Measurements from ENCODE around the gene CACNG7.

The CACNG7 gene

DNA sequence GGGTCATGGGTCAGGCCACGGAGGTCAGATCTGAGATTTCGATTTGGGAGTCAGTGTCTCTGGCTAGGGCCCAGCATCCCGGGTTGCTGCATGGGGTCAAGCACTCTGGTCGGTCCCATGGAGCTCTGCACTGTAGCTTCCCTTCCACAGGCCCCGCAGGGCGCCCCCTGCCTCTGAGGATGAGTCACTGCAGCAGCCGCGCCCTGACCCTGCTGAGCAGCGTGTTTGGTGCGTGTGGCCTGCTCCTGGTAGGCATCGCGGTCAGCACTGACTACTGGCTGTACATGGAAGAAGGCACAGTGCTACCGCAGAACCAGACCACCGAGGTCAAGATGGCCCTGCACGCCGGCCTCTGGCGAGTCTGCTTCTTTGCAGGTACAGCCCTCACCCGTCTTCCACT lies 3.6 kb downstream of the CACNG7 start:
- TF ChIP-seq, protein P1, sequence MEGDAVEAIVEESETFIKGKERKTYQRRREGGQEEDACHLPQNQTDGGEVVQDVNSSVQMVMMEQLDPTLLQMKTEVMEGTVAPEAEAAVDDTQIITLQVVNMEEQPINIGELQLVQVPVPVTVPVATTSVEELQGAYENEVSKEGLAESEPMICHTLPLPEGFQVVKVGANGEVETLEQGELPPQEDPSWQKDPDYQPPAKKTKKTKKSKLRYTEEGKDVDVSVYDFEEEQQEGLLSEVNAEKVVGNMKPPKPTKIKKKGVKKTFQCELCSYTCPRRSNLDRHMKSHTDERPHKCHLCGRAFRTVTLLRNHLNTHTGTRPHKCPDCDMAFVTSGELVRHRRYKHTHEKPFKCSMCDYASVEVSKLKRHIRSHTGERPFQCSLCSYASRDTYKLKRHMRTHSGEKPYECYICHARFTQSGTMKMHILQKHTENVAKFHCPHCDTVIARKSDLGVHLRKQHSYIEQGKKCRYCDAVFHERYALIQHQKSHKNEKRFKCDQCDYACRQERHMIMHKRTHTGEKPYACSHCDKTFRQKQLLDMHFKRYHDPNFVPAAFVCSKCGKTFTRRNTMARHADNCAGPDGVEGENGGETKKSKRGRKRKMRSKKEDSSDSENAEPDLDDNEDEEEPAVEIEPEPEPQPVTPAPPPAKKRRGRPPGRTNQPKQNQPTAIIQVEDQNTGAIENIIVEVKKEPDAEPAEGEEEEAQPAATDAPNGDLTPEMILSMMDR (IDR thresholded peaks at IDR 0.05; ENCODE audit: borderline replicate concordance, insufficient read depth, low read depth, low read length): 0 out of 2 replicates have a peak, but pooled peaks have one; percentile 14
- no peak overlapping the region for H3K4me3 ChIP-seq (ENCODE audit: low read depth, low read length)

DNA sequence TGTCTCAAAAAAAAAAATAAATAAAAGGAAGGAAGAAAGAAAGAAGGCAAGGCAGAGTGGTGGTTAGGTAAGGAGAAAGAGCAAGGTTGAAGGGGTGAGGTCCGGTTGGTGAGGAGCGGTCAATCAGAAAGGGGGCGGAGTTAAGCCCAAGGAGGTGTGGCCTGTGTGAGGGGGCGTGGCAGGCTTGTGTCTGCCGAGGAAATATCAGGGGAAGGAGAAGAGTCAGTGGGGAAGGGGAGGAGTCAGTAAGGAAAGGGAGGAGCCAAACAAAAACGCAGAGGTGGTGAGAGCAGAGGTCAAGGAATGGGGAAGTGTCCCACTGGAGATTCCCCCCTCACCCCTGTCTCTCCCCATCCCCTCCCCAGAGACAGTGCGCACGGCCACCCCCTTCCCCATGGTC lies 5.9 kb downstream of the CACNG7 start:
- TF ChIP-seq, protein P1 (IDR thresholded peaks at IDR 0.05; ENCODE audit: borderline replicate concordance, insufficient read depth, low read depth, low read length): no peak
- H3K4me3 ChIP-seq (ENCODE audit: low read depth, low read length): no peak overlapping the region

DNA sequence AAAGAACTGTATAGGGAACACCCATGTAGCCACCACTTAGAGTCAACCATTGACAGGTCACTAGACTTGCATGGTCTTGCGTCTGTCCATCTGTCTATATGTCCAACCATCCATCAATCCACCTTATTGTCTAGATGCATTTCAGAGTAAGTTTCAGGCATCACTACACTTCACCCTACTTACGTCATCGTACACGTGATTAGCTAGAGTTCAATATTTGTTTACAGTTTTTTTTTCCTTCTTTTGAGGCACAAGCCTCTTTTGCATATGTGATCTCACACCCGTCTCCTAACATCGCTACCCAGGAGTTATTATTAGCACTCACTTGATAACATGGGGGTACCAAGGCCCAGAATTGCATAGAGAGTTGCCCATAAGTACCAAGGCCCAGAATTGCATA lies 6.9 kb downstream of the CACNG7 start:
- TF ChIP-seq, protein P1 (IDR thresholded peaks at IDR 0.05; ENCODE audit: borderline replicate concordance, insufficient read depth, low read depth, low read length): no peak
- H3K4me3 ChIP-seq (ENCODE audit: low read depth, low read length): no peak overlapping the region

DNA sequence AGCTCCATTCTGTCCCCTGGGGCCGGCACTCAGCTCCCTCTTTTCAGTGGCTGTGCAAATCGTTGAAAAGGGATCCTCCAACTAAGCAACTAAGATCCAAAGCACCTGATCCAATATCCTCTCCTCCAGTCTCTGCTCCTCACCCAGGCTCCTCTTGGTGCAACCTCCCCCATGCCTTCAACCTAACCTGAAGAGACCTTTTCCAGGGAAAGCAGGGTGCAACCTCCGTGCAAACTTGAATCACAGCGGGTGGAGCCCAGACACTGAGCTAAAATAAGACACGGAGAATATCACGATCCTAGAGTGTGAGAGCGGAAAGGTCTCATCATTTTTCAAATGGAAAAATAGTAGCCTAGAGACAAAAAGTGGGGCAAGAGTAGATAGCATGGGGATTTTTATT lies 8.3 kb downstream of the CACNG7 start:
- H3K4me3 ChIP-seq (ENCODE audit: low read depth, low read length): no peak overlapping the region
- TF ChIP-seq, protein P1 (IDR thresholded peaks at IDR 0.05; ENCODE audit: borderline replicate concordance, insufficient read depth, low read depth, low read length): no peak

DNA sequence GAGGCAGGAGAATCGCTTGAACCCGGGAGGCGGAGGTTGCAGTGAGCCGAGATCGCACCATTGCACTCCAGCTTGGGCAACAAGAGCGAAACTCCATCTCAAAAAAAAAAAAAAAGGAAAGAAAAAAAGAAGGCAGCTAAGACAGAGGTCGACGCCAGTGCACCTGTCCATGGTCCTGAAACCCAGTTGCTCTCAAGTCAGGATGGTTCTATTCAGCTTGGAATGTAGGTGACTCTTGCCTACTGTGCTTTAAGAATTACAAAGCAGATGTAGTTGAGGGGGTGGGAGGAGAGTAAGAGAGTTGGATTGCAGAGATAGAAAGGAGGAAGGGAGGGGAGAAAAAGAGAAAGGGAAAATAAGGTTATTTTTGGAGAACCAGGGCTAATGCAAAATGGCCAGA lies 18.7 kb downstream of the CACNG7 start:
- H3K4me3 ChIP-seq (ENCODE audit: low read depth, low read length): no peak overlapping the region
- TF ChIP-seq, protein P1 (IDR thresholded peaks at IDR 0.05; ENCODE audit: borderline replicate concordance, insufficient read depth, low read depth, low read length): no peak

DNA sequence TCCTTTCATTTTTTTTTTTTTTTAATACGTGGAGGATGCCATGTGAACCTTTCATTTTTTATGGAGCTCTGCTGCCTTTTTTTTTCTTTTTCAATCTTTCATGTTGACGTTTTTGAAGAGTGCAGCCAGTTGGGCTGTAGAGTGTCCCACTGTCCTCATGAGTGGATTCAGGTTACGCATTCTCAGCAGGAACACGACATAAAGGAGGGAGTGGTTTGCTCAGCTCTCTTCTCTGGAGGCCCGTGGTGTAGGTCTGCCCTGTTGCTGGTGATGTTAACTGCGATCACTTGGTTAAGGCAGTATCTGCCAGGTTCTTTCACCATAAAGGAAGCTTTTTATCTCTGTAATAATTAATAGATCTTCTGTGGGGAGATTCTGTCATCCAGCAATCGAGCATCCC lies 27.0 kb downstream of the CACNG7 start:
- TF ChIP-seq, protein P1 (IDR thresholded peaks at IDR 0.05; ENCODE audit: borderline replicate concordance, insufficient read depth, low read depth, low read length): no peak
- H3K4me3 ChIP-seq (ENCODE audit: low read depth, low read length): no peak overlapping the region

DNA sequence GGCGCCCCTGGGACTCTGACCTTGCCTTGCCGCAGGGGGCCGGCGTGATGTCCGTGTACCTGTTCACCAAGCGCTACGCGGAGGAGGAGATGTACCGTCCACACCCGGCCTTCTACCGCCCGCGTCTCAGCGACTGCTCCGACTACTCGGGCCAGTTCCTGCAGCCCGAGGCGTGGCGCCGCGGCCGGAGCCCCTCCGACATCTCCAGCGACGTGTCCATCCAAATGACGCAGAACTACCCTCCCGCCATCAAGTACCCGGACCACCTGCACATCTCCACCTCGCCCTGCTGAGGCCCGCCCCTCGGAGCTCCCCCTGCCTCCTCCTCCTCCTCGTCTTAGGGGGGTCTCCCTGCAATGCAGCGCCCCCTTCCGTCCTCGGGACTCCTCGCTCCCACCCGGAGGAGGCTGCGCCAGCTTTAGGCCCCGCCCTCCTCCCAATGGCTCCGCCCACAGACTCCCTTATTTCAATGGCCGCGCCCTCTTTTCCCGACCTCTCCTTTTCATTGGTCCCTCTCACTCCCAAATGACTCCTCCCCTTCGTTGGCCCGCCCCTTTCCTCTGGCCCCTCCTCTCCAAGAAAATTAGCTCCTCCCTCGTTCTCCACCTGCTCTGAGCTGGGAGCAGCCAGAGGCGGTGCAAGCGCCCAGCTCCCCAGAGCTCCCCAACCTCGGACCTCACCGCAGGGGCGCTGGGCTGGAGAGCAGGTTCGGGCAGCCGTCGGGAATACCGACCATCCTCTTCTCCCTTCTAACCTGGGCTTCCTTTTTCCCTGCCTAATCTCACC lies 33.1 kb downstream of the CACNG7 start:
- TF ChIP-seq, protein P1 (IDR thresholded peaks at IDR 0.05; ENCODE audit: borderline replicate concordance, insufficient read depth, low read depth, low read length): no peak
- no peak overlapping the region for H3K4me3 ChIP-seq (ENCODE audit: low read depth, low read length)

Measured in GM12875 (cell line).